D721Med (cell line): ENCODE data around the gene CFDP1.

ENCODE experiments used
- DNase-seq: peaks from one replicate; pipeline ENCODE4 v3.0.0; 2011; ENCODE audit warnings: low spot score; ENCODE audit not compliant: insufficient read length
- FAIRE-seq: peaks from 2 replicates; lab custom pipeline; 2011; peaks lifted over from hg19 to GRCh38; lab: Jason Lieb, UNC
- CTCF ChIP-seq: IDR thresholded peaks from 2 replicates; pipeline ENCODE4 v1.5.1; 2012; ENCODE audit warnings: mild to moderate bottlenecking, control low read depth; ENCODE audit not compliant: insufficient read depth; ENCODE audit errors: missing control alignments

CFDP1 gene

GRCh38 chr16:75292691-75293090, 140.6 kb downstream of the CFDP1 start:
- DNase-seq: no peak
- no peak for FAIRE-seq
- TF ChIP-seq CTCF: no peak

GRCh38 chr16:75289189-75289588, 144.1 kb downstream of the CFDP1 start:
- no peak for TF ChIP-seq CTCF
- DNase-seq (no peak), FAIRE-seq (no peak)

- no peak for TF ChIP-seq CTCF
- DNase-seq: no peak
- FAIRE-seq: no peak
These were observed 144.6 kb downstream of the CFDP1 start for GRCh38 chr16:75288596-75289120.

GRCh38 chr16:75288181-75288580, 145.1 kb downstream of the CFDP1 start:
- DNase-seq (no peak), FAIRE-seq (no peak)
- no peak for TF ChIP-seq CTCF

GRCh38 chr16:75287708-75288107, 145.6 kb downstream of the CFDP1 start:
- TF ChIP-seq CTCF: no peak
- no peak for FAIRE-seq
- DNase-seq: no peak

GRCh38 chr16:75286389-75286788, 146.9 kb downstream of the CFDP1 start:
- TF ChIP-seq CTCF: no peak
- no peak for DNase-seq
- no peak for FAIRE-seq

- no peak for TF ChIP-seq CTCF
- peak; percentile 43 for DNase-seq
- FAIRE-seq: no peak
These were observed 150.6 kb downstream of the CFDP1 start for GRCh38 chr16:75282466-75283281.
